ENCODE measurements around the gene WASHC2A. TPM values are rescaled to one million over a fixed set of nuclear protein-coding genes. Genes with fewer than 3 reads are reported as not detected.

The WASHC2A gene
- total and polyA plus RNA-seq, 7 donors, result 19.8 to 40.9 (median 30.6) TPM

Other genes starting within 250 kb of the WASHC2A start
- gene PARG, start 125.9 kb upstream of the WASHC2A start, total RNA-seq, result 10 to 100 TPM; 24.7 to 48.5 (median 30.6) TPM
- 10 to 100 TPM in 2 of 3 donors, 1 to 10 TPM in 1; 7.2 to 13.9 (median 11.1) TPM for gene PARG, start 125.9 kb upstream of the WASHC2A start, polyA plus RNA-seq
- gene TIMM23B, start 125.9 kb upstream of the WASHC2A start, total RNA-seq, result 10 to 100 TPM; 19.9 to 35.4 (median 24.0) TPM
- 10 to 100 TPM in 1 of 3 donors, 1 to 10 TPM in 2; 3.6 to 10.2 (median 4.4) TPM for gene TIMM23B, start 125.9 kb upstream of the WASHC2A start, polyA plus RNA-seq
- gene AGAP6, start 79.5 kb upstream of the WASHC2A start, total RNA-seq, result 10 to 100 TPM; 12.8 to 27.1 (median 16.0) TPM
- gene AGAP6, start 79.5 kb upstream of the WASHC2A start, polyA plus RNA-seq, result 10 to 100 TPM in 1 of 3 donors, 1 to 10 TPM in 2; 1.2 to 11.3 (median 1.8) TPM
- gene ASAH2, start 183.6 kb downstream of the WASHC2A start, total RNA-seq, result 1 to 10 TPM in 1 of 4 donors, under 1 TPM in 3; under 0.01 to 2.0 (median 0.34) TPM
- 1 to 10 TPM in 1 of 3 donors, under 1 TPM in 1, not detected in 1; 0.26 to 4.9 TPM for gene ASAH2, start 183.6 kb downstream of the WASHC2A start, polyA plus RNA-seq